Hepatocyte (in vitro differentiated cells): ENCODE measurements around the gene PRRG1. TPM values are rescaled to one million over a fixed set of nuclear protein-coding genes. Genes with fewer than 3 reads are reported as not detected.

Experiments
- DNase-seq: peaks from one replicate; pipeline ENCODE4 v3.0.0-alpha.2; 2016; ENCODE audit warnings: low spot score
- H2AFZ ChIP-seq: fragments of 200-600 bp; sonication (generic); 2 replicates; pipeline ENCODE4 v1.6.0; 2016; ENCODE audit warnings: antibody characterized with exemption, mild to moderate bottlenecking
- H3K27ac ChIP-seq: fragments of 200-600 bp; sonication (generic); 2 replicates; pipeline ENCODE4 v1.5.1; 2016; ENCODE audit warnings: mild to moderate bottlenecking
- H3K27me3 ChIP-seq: fragments of 200-600 bp; sonication (generic); 2 replicates; pipeline ENCODE4 v1.6.1; 2016
- H3K36me3 ChIP-seq: fragments of 200-600 bp; sonication (generic); replicated peaks from 2 replicates; pipeline ENCODE4 v1.5.1; 2016; ENCODE audit warnings: low read depth; ENCODE audit not compliant: insufficient read depth
- H3K4me1 ChIP-seq: fragments of 200-600 bp; sonication (generic); 2 replicates; pipeline ENCODE4 v1.5.1; 2016; ENCODE audit warnings: mild to moderate bottlenecking, moderate library complexity; ENCODE audit not compliant: insufficient read depth
- H3K4me2 ChIP-seq: fragments of 200-600 bp; sonication (generic); 2 replicates; pipeline ENCODE4 v1.6.0; 2016
- H3K4me3 ChIP-seq: fragments of 200-600 bp; sonication (generic); 2 replicates; pipeline ENCODE4 v1.5.1; 2016; ENCODE audit warnings: mild to moderate bottlenecking
- H3K79me2 ChIP-seq: fragments of 200-600 bp; sonication (generic); 2 replicates; pipeline ENCODE4 v1.6.0; 2017; ENCODE audit warnings: mild to moderate bottlenecking
- H3K9me2 ChIP-seq: fragments of 200-600 bp; sonication (generic); replicated peaks from 2 replicates; pipeline ENCODE4 v1.6.0; 2017; ENCODE audit warnings: mild to moderate bottlenecking; ENCODE audit not compliant: insufficient read depth
- H3K9me3 ChIP-seq: fragments of 200-600 bp; sonication (generic); 2 replicates; pipeline ENCODE4 v1.5.1; 2016; ENCODE audit warnings: low read depth, mild to moderate bottlenecking
- H4K20me1 ChIP-seq: fragments of 200-600 bp; sonication (generic); 2 replicates; pipeline ENCODE4 v1.6.0; 2016; ENCODE audit warnings: mild to moderate bottlenecking; ENCODE audit not compliant: insufficient read depth, poor library complexity, severe bottlenecking
- EZH2 ChIP-seq: fragments of 200-600 bp; sonication (generic); IDR thresholded peaks from 2 replicates; pipeline ENCODE4 v1.6.1; 2016; ENCODE audit warnings: antibody characterized with exemption, mild to moderate bottlenecking, borderline replicate concordance
- EZH2phosphoT487 ChIP-seq: fragments of 200-600 bp; sonication (generic); IDR thresholded peaks from one replicate; pipeline ENCODE4 v1.6.1; 2018; ENCODE audit warnings: antibody characterized with exemption, mild to moderate bottlenecking, low read depth, moderate library complexity; ENCODE audit not compliant: unreplicated experiment, severe bottlenecking
- WGBS: methylation state at CpG from one replicate; pipeline ENCODE4 v1.1.6; 2016; ENCODE audit warnings: low lambda C conversion rate; ENCODE audit errors: missing lambda C conversion rate; 5-methylcytosine and 5-hydroxymethylcytosine counted together
- polyA plus RNA-seq: library from polyadenylated mRNA; unstranded; fragments of >200 nt; fragmentation: Nextera tagmentation; extraction: Ambion mirVana; gene quantifications from 2 replicates; pipeline ENCODE4 v1.2.1, GENCODE V29; 2016
- total RNA-seq: library from RNA; depleted of rRNA; stranded (reverse); fragments of >200 nt; gene quantifications from 2 replicates; pipeline ENCODE4 v1.2.3, GENCODE V29; 2014
- TF ChIP-seq, protein P1 (sequence below): fragments of 200-600 bp; sonication (generic); IDR thresholded peaks from 2 replicates; pipeline ENCODE4 v1.5.1; 2016; ENCODE audit warnings: antibody characterized with exemption, mild to moderate bottlenecking; ENCODE audit not compliant: poor library complexity

Gene PRRG1
- total and polyA plus RNA-seq, 2 experiments from 2014 or later, result 16.8 to 36.5 TPM

GRCh38 chrX:37367946-37368345 lies 18.8 kb downstream of the PRRG1 start:
- no peaks in the 10 kb centered on the region for H4K20me1 ChIP-seq
- TF ChIP-seq, protein P1, sequence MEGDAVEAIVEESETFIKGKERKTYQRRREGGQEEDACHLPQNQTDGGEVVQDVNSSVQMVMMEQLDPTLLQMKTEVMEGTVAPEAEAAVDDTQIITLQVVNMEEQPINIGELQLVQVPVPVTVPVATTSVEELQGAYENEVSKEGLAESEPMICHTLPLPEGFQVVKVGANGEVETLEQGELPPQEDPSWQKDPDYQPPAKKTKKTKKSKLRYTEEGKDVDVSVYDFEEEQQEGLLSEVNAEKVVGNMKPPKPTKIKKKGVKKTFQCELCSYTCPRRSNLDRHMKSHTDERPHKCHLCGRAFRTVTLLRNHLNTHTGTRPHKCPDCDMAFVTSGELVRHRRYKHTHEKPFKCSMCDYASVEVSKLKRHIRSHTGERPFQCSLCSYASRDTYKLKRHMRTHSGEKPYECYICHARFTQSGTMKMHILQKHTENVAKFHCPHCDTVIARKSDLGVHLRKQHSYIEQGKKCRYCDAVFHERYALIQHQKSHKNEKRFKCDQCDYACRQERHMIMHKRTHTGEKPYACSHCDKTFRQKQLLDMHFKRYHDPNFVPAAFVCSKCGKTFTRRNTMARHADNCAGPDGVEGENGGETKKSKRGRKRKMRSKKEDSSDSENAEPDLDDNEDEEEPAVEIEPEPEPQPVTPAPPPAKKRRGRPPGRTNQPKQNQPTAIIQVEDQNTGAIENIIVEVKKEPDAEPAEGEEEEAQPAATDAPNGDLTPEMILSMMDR, result no peak
- TF ChIP-seq EZH2phosphoT487, result no peak
- TF ChIP-seq EZH2, result no peak

DNA sequence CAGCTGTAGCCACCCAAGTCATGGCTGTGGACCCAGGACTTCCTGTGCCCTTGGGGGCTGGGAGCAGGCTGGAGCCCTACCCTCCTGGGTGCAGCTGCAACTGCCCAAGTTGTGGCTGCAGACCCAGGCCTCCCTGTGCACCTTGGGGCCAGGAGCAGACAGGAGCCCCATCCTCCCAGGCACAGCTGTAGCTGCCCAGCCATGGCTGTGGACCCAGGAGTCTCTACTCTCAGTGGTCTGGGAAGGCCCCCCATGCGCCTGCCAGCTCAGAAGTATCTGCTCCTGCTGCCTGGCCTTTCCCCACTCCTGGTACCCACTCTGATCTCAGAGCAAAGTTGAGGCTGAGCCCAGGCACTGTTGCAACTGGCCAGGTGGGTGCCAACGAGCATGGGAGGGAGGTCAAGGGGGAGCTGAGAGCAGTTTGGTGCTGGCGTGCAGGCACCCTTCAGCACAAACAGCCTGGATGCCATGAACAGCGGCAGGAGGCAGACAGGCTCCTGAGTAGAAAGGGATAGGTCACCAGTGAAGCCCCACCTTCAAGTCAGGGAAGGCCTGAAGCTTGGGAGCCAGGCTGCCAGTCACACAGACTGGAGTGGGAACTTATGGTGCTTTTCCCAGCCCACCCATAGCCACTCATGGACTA lies 21.5 kb downstream of the PRRG1 start:
- Histone ChIP-seq H3K9me2 (no peaks in the 10 kb centered on the region), H3K36me3 (no peaks in the 10 kb centered on the region), H3K4me1 (no peaks in the 10 kb centered on the region), H2AFZ (no peak overlapping the region), H3K79me2 (peaks cover 92% of the 10 kb centered on the region), H3K9me3 (no peaks in the 10 kb centered on the region), H3K27ac (no peak overlapping the region), H3K4me3 (no peak overlapping the region), H3K27me3 (no peaks in the 10 kb centered on the region), H3K4me2 (no peak overlapping the region), H4K20me1 (no peaks in the 10 kb centered on the region)
- TF ChIP-seq EZH2 (no peak), EZH2phosphoT487 (no peak)
- TF ChIP-seq, protein P1, result no peak
- no peak for DNase-seq
- WGBS, result 95% methylated on average over 4 of the region's 4 CpGs

More at GRCh38 chrX:37367946-37368345, 18.8 kb downstream of the PRRG1 start:
- Histone ChIP-seq H3K4me3 (no peak overlapping the region), H3K9me3 (no peaks in the 10 kb centered on the region), H3K27ac (no peak overlapping the region), H3K4me2 (no peak overlapping the region), H3K36me3 (no peaks in the 10 kb centered on the region), H2AFZ (no peak overlapping the region), H3K79me2 (peaks cover 94% of the 10 kb centered on the region), H3K9me2 (no peaks in the 10 kb centered on the region), H3K4me1 (no peaks in the 10 kb centered on the region), H3K27me3 (no peaks in the 10 kb centered on the region)
- no peak for DNase-seq
- WGBS, result 87% methylated on average over 2 of the region's 2 CpGs

- no peaks in the 10 kb centered on the region for H3K27me3 ChIP-seq
- no peak overlapping the region for H3K4me3 ChIP-seq
- no peak overlapping the region for H2AFZ ChIP-seq
- TF ChIP-seq, protein P1, result no peak
- TF ChIP-seq EZH2 (no peak), EZH2phosphoT487 (no peak)
- no peaks in the 10 kb centered on the region for H3K36me3 ChIP-seq
- H4K20me1 ChIP-seq, result no peaks in the 10 kb centered on the region
- peaks cover 90% of the 10 kb centered on the region for H3K79me2 ChIP-seq
- no peaks in the 10 kb centered on the region for H3K4me1 ChIP-seq
- H3K27ac ChIP-seq, result no peak overlapping the region
- no peaks in the 10 kb centered on the region for H3K9me3 ChIP-seq
- 95% methylated on average over 8 of the region's 8 CpGs for WGBS
- H3K9me2 ChIP-seq, result no peaks in the 10 kb centered on the region
- no peak for DNase-seq
- no peak overlapping the region for H3K4me2 ChIP-seq
Observed at GRCh38 chrX:37371578-37371991, 22.4 kb downstream of the PRRG1 start.
